GM06990 (cell line): ENCODE results near the gene RIPK1.
A peak's percentile ranks its signal among the peaks of the same experiment; 100 is the strongest.
"Not testable (repeated sequence)": the region's sequence is repeated elsewhere in the genome, so short reads cannot be mapped to it uniquely, and the experiment has no call there.

ENCODE experiments used
- DNase-seq: peaks from one replicate; pipeline ENCODE4 v3.0.0-alpha.2; 2011; ENCODE audit not compliant: insufficient read length; ENCODE audit errors: extremely low read depth
- H3K27me3 ChIP-seq: replicated peaks from 2 replicates; pipeline ENCODE4 v1.6.0; 2011; ENCODE audit warnings: low read length; ENCODE audit not compliant: control insufficient read depth, insufficient read depth
- H3K36me3 ChIP-seq: 2 replicates; pipeline ENCODE4 v1.5.1; 2011; ENCODE audit warnings: low read length; ENCODE audit not compliant: control insufficient read depth, insufficient read depth
- H3K4me3 ChIP-seq: replicated peaks from 2 replicates; pipeline ENCODE4 v1.5.1; 2011; ENCODE audit warnings: low read depth, mild to moderate bottlenecking, control low read depth, low read length
- TF ChIP-seq, protein P1 (sequence below): IDR thresholded peaks from 2 replicates; pipeline ENCODE4 v1.5.1; 2011; ENCODE audit warnings: low read length, control low read depth, mild to moderate bottlenecking, inconsistent platforms; ENCODE audit not compliant: insufficient read depth, poor library complexity, severe bottlenecking

RIPK1 gene

GRCh38 chr6:3052481-3053230 is 15.6 kb upstream of the RIPK1 start:
- H3K36me3 ChIP-seq = no peaks in the 10 kb centered on the region
- DNase-seq = no peak
- peaks cover 3% of the 10 kb centered on the region; the same call in 1 of the 2 replicates for H3K27me3 ChIP-seq
- no peak overlapping the region for H3K4me3 ChIP-seq
- TF ChIP-seq, protein P1, sequence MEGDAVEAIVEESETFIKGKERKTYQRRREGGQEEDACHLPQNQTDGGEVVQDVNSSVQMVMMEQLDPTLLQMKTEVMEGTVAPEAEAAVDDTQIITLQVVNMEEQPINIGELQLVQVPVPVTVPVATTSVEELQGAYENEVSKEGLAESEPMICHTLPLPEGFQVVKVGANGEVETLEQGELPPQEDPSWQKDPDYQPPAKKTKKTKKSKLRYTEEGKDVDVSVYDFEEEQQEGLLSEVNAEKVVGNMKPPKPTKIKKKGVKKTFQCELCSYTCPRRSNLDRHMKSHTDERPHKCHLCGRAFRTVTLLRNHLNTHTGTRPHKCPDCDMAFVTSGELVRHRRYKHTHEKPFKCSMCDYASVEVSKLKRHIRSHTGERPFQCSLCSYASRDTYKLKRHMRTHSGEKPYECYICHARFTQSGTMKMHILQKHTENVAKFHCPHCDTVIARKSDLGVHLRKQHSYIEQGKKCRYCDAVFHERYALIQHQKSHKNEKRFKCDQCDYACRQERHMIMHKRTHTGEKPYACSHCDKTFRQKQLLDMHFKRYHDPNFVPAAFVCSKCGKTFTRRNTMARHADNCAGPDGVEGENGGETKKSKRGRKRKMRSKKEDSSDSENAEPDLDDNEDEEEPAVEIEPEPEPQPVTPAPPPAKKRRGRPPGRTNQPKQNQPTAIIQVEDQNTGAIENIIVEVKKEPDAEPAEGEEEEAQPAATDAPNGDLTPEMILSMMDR = no peak

- Histone ChIP-seq H3K27me3 (peaks cover 2% of the 10 kb centered on the region; the same call in 1 of the 2 replicates), H3K36me3 (no peaks in the 10 kb centered on the region), H3K4me3 (peak overlapping the region; percentile 52)
- TF ChIP-seq, protein P1 = no peak
- no peak for DNase-seq
Measured at GRCh38 chr6:3053231-3053508, 15.1 kb upstream of the RIPK1 start.

DNA sequence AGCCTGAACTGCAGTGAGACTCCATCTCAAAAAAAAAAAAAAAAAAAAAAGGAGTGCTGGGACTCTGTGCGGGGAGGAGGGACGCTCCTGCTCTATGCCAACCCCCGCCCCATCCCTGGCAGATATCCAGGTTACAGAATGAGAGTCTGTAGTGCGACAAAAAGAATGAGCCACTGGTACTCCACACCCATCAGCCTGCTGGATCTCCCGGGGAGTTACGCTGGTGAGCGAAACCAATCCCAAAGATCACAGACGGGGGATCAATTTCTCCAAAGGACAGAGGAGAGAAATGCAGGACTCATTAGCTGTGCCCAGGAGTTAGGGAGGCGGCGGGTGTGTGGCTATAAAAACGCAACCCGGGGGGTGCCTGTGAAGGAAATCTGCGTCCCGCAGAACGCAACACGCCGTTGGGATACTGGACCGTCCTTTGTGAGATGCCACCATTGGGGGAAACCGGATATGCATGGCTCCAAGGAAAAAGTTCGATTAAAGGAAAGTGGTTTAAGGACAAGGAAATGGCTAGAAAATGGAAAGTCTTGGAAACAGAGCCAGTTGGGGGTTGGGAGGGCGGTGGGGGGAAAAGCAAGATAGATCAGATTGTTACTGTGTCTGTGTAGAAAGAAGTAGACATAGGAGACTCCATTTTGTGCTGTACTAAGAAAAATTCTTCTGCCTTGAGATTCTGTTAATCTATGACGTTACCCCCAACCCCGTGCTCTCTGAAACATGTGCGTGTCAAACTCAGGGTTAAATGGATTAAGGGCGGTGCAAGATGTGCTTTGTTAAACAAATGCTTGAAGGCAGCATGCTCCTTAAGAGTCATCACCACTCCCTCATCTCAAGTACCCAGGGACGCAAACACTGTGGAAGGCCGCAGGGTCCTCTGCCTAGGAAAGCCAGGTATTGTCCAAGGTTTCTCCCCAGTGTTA is 13.8 kb upstream of the RIPK1 start:
- not testable (repeated sequence) for H3K4me3 ChIP-seq, H3K36me3 ChIP-seq, H3K27me3 ChIP-seq, DNase-seq

DNA sequence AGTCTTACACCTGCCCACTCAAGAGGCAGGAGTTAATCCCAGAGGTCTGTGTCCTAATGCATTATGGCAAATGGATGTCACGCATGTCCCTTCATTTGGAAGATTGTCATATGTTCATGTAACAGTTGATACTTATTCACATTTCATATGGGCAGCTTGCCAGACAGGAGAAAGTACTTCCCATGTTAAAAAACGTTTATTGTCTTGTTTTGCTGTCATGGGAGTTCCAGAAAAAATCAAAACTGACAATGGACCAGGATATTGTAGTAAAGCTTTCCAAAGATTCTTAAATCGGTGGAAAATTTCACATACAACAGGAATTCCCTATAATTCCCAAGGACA is 13.2 kb upstream of the RIPK1 start:
- not testable (repeated sequence) for H3K36me3 ChIP-seq

DNA sequence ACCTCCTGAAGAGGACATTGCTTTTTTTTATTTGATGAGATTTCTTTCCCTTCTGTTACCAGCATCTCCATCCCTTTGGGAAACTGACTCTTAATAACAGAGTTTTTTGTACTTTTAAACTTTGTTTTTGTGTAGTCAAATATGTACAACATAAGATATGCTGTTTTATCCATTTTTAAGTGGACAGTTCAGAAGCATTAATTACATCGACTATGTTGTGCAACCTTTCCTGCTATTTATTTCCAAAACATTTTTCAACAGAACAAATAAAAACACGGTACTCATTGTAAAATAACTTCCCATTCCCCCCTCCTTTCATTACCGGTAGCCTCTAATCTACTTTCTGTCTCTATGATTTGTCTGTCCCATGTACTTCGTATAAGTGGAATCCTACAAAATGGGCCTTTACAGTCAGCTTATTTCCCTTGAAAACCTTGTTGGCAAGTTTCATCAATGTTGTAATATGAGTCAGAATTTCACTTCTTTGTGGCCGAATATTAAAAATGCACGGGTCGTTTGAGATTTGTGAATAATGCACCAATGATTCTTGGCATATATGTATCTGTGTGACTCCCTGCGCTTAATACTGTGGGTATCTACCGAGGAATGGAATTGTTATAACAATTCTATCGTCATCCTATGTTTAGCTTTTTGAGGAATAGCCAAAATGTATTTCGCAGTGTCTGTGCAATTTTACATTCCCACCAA is 11.1 kb upstream of the RIPK1 start:
- Histone ChIP-seq H3K36me3 (no peaks in the 10 kb centered on the region), H3K27me3 (no peaks in the 10 kb centered on the region), H3K4me3 (no peak overlapping the region)
- TF ChIP-seq, protein P1 = no peak
- DNase-seq = no peak

More for the DNA sequence above, 13.2 kb upstream of the RIPK1 start:
- DNase-seq, H3K4me3 ChIP-seq, H3K27me3 ChIP-seq: not testable (repeated sequence)

DNA sequence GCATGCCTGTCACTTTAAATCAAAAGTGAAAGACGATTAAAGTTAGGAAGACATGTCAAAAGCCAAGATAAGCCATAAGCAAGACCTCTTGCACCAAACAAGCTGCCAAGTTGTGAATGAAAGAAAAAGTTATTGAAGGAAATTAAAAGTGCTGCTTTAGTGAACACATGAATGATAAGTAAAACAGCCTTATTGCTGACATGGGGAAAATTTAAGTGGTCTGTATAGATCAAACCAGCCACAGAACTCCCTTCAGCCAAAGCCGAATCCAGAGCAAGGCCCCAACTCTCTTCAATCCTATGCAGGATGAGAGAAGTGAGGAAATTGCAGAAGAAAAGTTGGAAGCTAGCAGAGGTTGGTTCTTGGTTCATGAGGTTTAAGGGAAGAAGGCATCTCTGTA is 9.3 kb upstream of the RIPK1 start:
- Histone ChIP-seq H3K36me3 (no peaks in the 10 kb centered on the region), H3K27me3 (no peaks in the 10 kb centered on the region), H3K4me3 (no peak overlapping the region)
- TF ChIP-seq, protein P1 = no peak
- DNase-seq = no peak

- H3K27me3 ChIP-seq, H3K36me3 ChIP-seq, H3K4me3 ChIP-seq, DNase-seq: not testable (repeated sequence)
Measured at GRCh38 chr6:3060092-3060491, 8.2 kb upstream of the RIPK1 start.
